GM10847 (cell line): ENCODE data around the gene NKX2-3.

Source experiments
- POLR2A ChIP-seq: IDR thresholded peaks from 2 replicates; pipeline ENCODE4 v1.6.1; 2011; ENCODE audit not compliant: insufficient read length; ENCODE audit errors: extremely low read depth

The NKX2-3 gene

GRCh38 chr10:99532687-99533495 lies at the start of gene NKX2-3:
NKX2-3 (plus strand) TSS chr10:99532942; CDS start chr10:99533132, 190 bp downstream.
- no peak for TF ChIP-seq POLR2A

- TF ChIP-seq POLR2A: no peak
Measured at GRCh38 chr10:99484626-99485581, 47.8 kb upstream of the NKX2-3 start.

- no peak for TF ChIP-seq POLR2A
Measured at GRCh38 chr10:99487125-99487807, 45.5 kb upstream of the NKX2-3 start.

- no peak for TF ChIP-seq POLR2A
Measured at GRCh38 chr10:99489271-99489670, 43.5 kb upstream of the NKX2-3 start.

GRCh38 chr10:99497343-99498025 lies 35.3 kb upstream of the NKX2-3 start:
- TF ChIP-seq POLR2A: no peak

- no peak for TF ChIP-seq POLR2A
Measured at GRCh38 chr10:99506416-99506815, 26.3 kb upstream of the NKX2-3 start.

GRCh38 chr10:99507265-99507664 lies 25.5 kb upstream of the NKX2-3 start:
- no peak for TF ChIP-seq POLR2A

GRCh38 chr10:99513061-99513460 lies 19.7 kb upstream of the NKX2-3 start:
- TF ChIP-seq POLR2A: no peak

GRCh38 chr10:99519690-99520039 lies 13.1 kb upstream of the NKX2-3 start:
- TF ChIP-seq POLR2A: no peak

GRCh38 chr10:99520040-99520846 lies 12.5 kb upstream of the NKX2-3 start:
- no peak for TF ChIP-seq POLR2A

GRCh38 chr10:99520847-99521764 lies 11.6 kb upstream of the NKX2-3 start:
- TF ChIP-seq POLR2A: no peak

GRCh38 chr10:99521765-99522469 lies 10.8 kb upstream of the NKX2-3 start:
- no peak for TF ChIP-seq POLR2A
